ENCODE results near the gene MYPN. TPM values are rescaled to one million over a fixed set of nuclear protein-coding genes. Genes with fewer than 3 reads are reported as not detected.

Gene MYPN
- total and polyA plus RNA-seq, 2 donors (not counting 1 experiment from before 2014, with no cell fraction given): not detected

GRCh38 chr10:68208424-68209042 is 99.2 kb downstream of the MYPN start:
- H3K27ac Mint-ChIP-seq: no peak overlapping the region
- intact Hi-C loops (cut with micrococcal nuclease): no loop called here
- H3K4me3 Mint-ChIP-seq: no peak overlapping the region
- Histone ChIP-seq H3K4me2 (replicated peaks; ENCODE audit: low read depth, low read length, poor library complexity, severe bottlenecking) (no peak overlapping the region), H2AFZ (ENCODE audit: insufficient read depth, low read depth, low read length, poor library complexity, severe bottlenecking) (no peak overlapping the region), H3K79me2 (ENCODE audit: control insufficient read depth, insufficient read depth, low read length) (no peaks in the 10 kb centered on the region), H4K20me1 (ENCODE audit: control insufficient read depth, insufficient read depth, low read length, poor library complexity, severe bottlenecking) (no peaks in the 10 kb centered on the region), H3K27ac (ENCODE audit: low read length in 2 of 2) (no peak overlapping the region), H3K9me3 (ENCODE audit: control extremely low read depth in 1 of 3, control insufficient read depth in 2 of 3, insufficient read depth in 1 of 3, low read length in 2 of 3) (no peaks in the 10 kb centered on the region), H3K9ac (ENCODE audit: low read length) (no peak overlapping the region), H3K4me3 (ENCODE audit: control extremely low read depth in 1 of 5, extremely low read depth in 1 of 5, insufficient read depth in 1 of 5, low read depth in 2 of 5, low read length in 4 of 5) (no peak overlapping the region), H3K27me3 (replicated peaks in 1 of 4; ENCODE audit: control extremely low read depth in 1 of 4, control insufficient read depth in 3 of 4, insufficient read depth in 4 of 4, low read length in 3 of 4) (no peaks in the 10 kb centered on the region), H3K4me1 (ENCODE audit: control insufficient read depth in 2 of 2, insufficient read depth in 2 of 2, low read length in 2 of 2) (no peaks in the 10 kb centered on the region), H3K36me3 (replicated peaks in 1 of 2; ENCODE audit: control extremely low read depth in 1 of 2, control insufficient read depth in 1 of 2, extremely low read depth in 1 of 2, insufficient read depth in 2 of 2, low read length in 1 of 2) (no peaks in the 10 kb centered on the region)
- no peaks in the 10 kb centered on the region for H3K4me1 Mint-ChIP-seq
- CTCF ChIA-PET: interaction anchor here (7.2 kb wide), 1 partner anchor 92 kb away, joined by 224 read pairs; no protein-coding TSS in a partner anchor
- ATAC-seq (ENCODE audit: low read depth) (no peak), DNase-seq (no peak)
- 74% methylated on average over 3 of the region's 10 CpGs for WGBS (ENCODE audit: insufficient coverage)
- TF ChIP-seq CTCF (IDR thresholded peaks at IDR 0.05): no peak
- TF ChIP-seq EZH2 (IDR thresholded peaks at IDR 0.05; ENCODE audit: borderline replicate concordance, insufficient read depth, low read depth, low read length, poor library complexity, severe bottlenecking): no peak
- H3K27me3 Mint-ChIP-seq: peaks cover 17% of the 10 kb centered on the region
- no peaks in the 10 kb centered on the region for H3K9me3 Mint-ChIP-seq (ENCODE audit: insufficient read depth)
- POLR2A ChIA-PET: no interaction called here

- Histone ChIP-seq H3K36me3 (replicated peaks in 1 of 2; ENCODE audit: control extremely low read depth in 1 of 2, control insufficient read depth in 1 of 2, extremely low read depth in 1 of 2, insufficient read depth in 2 of 2, low read length in 1 of 2) (no peaks in the 10 kb centered on the region), H3K4me3 (ENCODE audit: control extremely low read depth in 1 of 5, extremely low read depth in 1 of 5, insufficient read depth in 1 of 5, low read depth in 2 of 5, low read length in 4 of 5) (no peak overlapping the region), H3K27ac (ENCODE audit: low read length in 2 of 2) (no peak overlapping the region), H3K9ac (ENCODE audit: low read length) (no peak overlapping the region), H3K27me3 (replicated peaks in 1 of 4; ENCODE audit: control extremely low read depth in 1 of 4, control insufficient read depth in 3 of 4, insufficient read depth in 4 of 4, low read length in 3 of 4) (no peaks in the 10 kb centered on the region), H3K79me2 (ENCODE audit: control insufficient read depth, insufficient read depth, low read length) (no peaks in the 10 kb centered on the region), H4K20me1 (ENCODE audit: control insufficient read depth, insufficient read depth, low read length, poor library complexity, severe bottlenecking) (no peaks in the 10 kb centered on the region), H2AFZ (ENCODE audit: insufficient read depth, low read depth, low read length, poor library complexity, severe bottlenecking) (no peak overlapping the region), H3K9me3 (ENCODE audit: control extremely low read depth in 1 of 3, control insufficient read depth in 2 of 3, insufficient read depth in 1 of 3, low read length in 2 of 3) (no peaks in the 10 kb centered on the region), H3K4me1 (ENCODE audit: control insufficient read depth in 2 of 2, insufficient read depth in 2 of 2, low read length in 2 of 2) (no peaks in the 10 kb centered on the region), H3K4me2 (replicated peaks; ENCODE audit: low read depth, low read length, poor library complexity, severe bottlenecking) (no peak overlapping the region)
- intact Hi-C loops (cut with micrococcal nuclease): loop anchor here (1.0 to 2.0 kb wide), 2 partner anchors 91 to 353 kb away; no protein-coding TSS in a partner anchor
- TF ChIP-seq EZH2 (IDR thresholded peaks at IDR 0.05; ENCODE audit: borderline replicate concordance, insufficient read depth, low read depth, low read length, poor library complexity, severe bottlenecking): no peak
- TF ChIP-seq CTCF (IDR thresholded peaks at IDR 0.05): no peak
- no CpG with 5 or more reads among the region's 1 CpG for WGBS (ENCODE audit: insufficient coverage)
- POLR2A ChIA-PET: no interaction called here
- H3K9me3 Mint-ChIP-seq (ENCODE audit: insufficient read depth): no peaks in the 10 kb centered on the region
- CTCF ChIA-PET: interaction anchor here (0.6 to 7.2 kb wide), 9 partner anchors 12 to 423 kb away, joined by 3 to 224 read pairs (median 4); no protein-coding TSS in a partner anchor
- no peak overlapping the region for H3K4me3 Mint-ChIP-seq
- no peak for ATAC-seq (ENCODE audit: low read depth)
- H3K4me1 Mint-ChIP-seq: no peaks in the 10 kb centered on the region
- H3K27me3 Mint-ChIP-seq: peaks cover 4% of the 10 kb centered on the region
- peak overlapping the region; percentile 39 for H3K27ac Mint-ChIP-seq
- DNase-seq: no peak
Observed at GRCh38 chr10:68211669-68212068, 102.4 kb downstream of the MYPN start.

Measured in B cell (primary cell).